ENCODE results near the gene FOXP2.

Gene FOXP2

DNA sequence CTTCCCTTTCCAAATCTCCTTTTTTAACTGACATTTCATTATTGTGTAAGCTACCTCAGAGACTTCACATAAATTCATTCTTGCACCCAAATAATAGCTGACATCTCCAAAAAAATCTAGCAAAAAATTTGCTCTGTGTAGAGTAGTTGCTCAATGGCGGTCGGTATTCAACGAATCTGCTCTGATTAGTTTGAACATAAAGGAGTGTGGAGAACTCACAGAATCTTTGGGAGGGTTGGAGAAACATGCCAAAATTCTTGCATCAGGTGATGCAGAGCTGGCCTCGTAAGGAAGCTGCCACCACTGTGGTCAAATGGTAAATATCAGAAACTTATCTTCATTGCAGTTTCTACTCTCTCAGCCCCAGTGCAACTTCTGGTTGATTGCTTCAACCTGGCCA, 306.1 kb downstream of the FOXP2 start:
- no peak overlapping the region for H3K27ac ChIP-seq
- no peak for TF ChIP-seq ZFX (IDR thresholded peaks at IDR 0.05)
- TF ChIP-seq, protein P1, sequence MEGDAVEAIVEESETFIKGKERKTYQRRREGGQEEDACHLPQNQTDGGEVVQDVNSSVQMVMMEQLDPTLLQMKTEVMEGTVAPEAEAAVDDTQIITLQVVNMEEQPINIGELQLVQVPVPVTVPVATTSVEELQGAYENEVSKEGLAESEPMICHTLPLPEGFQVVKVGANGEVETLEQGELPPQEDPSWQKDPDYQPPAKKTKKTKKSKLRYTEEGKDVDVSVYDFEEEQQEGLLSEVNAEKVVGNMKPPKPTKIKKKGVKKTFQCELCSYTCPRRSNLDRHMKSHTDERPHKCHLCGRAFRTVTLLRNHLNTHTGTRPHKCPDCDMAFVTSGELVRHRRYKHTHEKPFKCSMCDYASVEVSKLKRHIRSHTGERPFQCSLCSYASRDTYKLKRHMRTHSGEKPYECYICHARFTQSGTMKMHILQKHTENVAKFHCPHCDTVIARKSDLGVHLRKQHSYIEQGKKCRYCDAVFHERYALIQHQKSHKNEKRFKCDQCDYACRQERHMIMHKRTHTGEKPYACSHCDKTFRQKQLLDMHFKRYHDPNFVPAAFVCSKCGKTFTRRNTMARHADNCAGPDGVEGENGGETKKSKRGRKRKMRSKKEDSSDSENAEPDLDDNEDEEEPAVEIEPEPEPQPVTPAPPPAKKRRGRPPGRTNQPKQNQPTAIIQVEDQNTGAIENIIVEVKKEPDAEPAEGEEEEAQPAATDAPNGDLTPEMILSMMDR (conservative IDR thresholded peaks at IDR 0.05) = no peak

DNA sequence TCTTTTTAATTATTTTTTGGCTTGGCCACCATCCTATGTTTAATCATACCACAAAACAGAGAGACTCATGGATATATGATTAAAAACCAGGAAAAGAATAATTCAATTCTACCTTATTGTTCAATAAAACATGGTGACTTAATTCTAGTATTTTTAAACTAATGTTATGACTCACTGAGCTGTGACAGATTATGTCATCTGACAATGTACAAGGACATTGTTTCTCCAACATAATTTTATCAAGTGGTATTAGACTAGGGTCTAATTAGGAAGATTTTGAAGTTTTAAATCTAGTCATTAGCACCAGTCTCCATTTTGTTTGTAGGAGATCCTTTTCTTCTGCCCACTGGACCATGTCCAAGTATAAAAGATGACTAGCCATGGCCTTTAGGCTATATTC, 307.9 kb downstream of the FOXP2 start:
- H3K27ac ChIP-seq = no peak overlapping the region
- TF ChIP-seq, protein P1 (conservative IDR thresholded peaks at IDR 0.05) = no peak
- TF ChIP-seq ZFX (IDR thresholded peaks at IDR 0.05) = no peak

- TF ChIP-seq, protein P1 (conservative IDR thresholded peaks at IDR 0.05) = no peak
- TF ChIP-seq ZFX (IDR thresholded peaks at IDR 0.05) = no peak
- no peak overlapping the region for H3K27ac ChIP-seq
These were observed 308.7 kb downstream of the FOXP2 start for GRCh38 chr7:114723308-114723707.

DNA sequence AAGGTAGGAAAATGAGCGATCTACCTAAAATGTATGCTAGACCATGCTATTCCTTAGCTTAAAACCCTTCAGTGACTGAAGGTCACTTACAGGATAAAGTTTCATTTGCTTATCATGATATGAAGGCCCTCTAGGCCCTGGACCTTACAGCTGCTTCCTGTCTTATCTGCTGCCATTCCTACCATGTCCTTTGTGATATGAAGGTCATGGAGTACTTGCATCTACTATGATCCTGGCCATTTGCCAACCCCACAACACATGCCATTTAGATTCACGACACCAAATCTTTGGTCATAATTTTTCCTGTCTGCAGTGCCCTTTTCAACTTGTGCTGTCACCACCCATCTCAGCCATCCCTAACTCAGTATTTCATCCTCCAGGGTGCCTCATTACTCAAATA, 325.5 kb downstream of the FOXP2 start:
- TF ChIP-seq ZFX (IDR thresholded peaks at IDR 0.05) = no peak
- TF ChIP-seq, protein P1 (conservative IDR thresholded peaks at IDR 0.05) = no peak
- H3K27ac ChIP-seq = no peak overlapping the region

DNA sequence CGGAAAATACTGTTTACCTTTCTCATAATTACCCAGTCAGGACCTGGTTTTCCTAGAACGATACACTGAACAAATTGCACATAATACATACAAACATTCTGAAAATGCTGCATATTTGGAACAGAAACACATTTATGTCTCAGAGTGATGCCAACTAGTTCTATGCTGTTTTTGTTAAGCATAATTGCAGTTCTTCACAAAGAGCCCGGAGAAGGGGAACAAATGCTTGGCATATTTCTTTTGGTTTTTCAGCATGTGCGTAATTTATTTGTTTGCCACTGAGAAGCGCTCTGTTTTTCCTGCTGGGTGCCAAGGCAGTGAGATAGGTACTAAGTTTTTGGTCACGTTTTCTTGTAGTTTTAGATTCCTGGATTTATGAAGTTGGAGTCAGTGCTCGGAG, 326.3 kb downstream of the FOXP2 start:
- TF ChIP-seq ZFX (IDR thresholded peaks at IDR 0.05) = no peak
- TF ChIP-seq, protein P1 (conservative IDR thresholded peaks at IDR 0.05) = no peak
- no peak overlapping the region for H3K27ac ChIP-seq

- no peak overlapping the region for H3K27ac ChIP-seq
- TF ChIP-seq ZFX (IDR thresholded peaks at IDR 0.05) = no peak
These were observed 327.3 kb downstream of the FOXP2 start for GRCh38 chr7:114741911-114742310.
